ENCODE data around the gene C19orf38.

DNA sequence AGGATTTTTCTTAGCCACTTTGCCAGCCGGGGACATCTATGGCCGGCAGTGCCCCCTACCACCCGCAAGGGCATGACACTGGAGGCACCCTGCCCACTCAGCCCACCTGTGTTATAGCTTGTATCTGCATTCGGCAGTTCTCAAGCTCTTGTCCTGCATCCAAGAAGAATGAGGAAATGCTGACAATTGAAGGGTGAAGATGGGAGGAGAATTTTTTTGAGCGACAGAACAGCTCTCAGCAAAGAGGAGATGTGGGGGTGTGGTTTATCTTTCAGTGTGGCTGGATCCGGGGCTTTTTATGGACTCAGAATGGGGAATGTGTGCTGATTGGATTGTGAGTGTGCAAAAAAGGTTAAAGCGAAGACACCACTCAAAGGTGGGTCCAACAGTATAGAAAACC lies 5.4 kb upstream of the C19orf38 start:
- TF ChIP-seq, protein P1, sequence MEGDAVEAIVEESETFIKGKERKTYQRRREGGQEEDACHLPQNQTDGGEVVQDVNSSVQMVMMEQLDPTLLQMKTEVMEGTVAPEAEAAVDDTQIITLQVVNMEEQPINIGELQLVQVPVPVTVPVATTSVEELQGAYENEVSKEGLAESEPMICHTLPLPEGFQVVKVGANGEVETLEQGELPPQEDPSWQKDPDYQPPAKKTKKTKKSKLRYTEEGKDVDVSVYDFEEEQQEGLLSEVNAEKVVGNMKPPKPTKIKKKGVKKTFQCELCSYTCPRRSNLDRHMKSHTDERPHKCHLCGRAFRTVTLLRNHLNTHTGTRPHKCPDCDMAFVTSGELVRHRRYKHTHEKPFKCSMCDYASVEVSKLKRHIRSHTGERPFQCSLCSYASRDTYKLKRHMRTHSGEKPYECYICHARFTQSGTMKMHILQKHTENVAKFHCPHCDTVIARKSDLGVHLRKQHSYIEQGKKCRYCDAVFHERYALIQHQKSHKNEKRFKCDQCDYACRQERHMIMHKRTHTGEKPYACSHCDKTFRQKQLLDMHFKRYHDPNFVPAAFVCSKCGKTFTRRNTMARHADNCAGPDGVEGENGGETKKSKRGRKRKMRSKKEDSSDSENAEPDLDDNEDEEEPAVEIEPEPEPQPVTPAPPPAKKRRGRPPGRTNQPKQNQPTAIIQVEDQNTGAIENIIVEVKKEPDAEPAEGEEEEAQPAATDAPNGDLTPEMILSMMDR (IDR thresholded peaks at IDR 0.05; ENCODE audit: poor library complexity, severe bottlenecking), result no peak
- no peak for TF ChIP-seq TAF1 (IDR thresholded peaks at IDR 0.05; ENCODE audit: low read depth)

Measured in neural cell (in vitro differentiated cells).